Left ventricle myocardium inferior (tissue), 1 donor: Measurements from ENCODE around the gene CHD9. TPM values are rescaled to one million over a fixed set of nuclear protein-coding genes. Genes with fewer than 3 reads are reported as not detected.

ENCODE experiments used
- DNase-seq: peaks from one replicate; pipeline ENCODE4 v3.0.0-alpha.2; 2020
- H3K27ac ChIP-seq: fragments of 200-600 bp; replicated peaks from 2 replicates; pipeline ENCODE4 v1.8.0; 2021
- H3K27me3 ChIP-seq: fragments of 200-600 bp; 2 replicates; pipeline ENCODE4 v1.8.0; 2021; ENCODE audit warnings: low read depth
- H3K36me3 ChIP-seq: fragments of 200-600 bp; 2 replicates; pipeline ENCODE4 v1.8.0; 2021
- H3K4me1 ChIP-seq: fragments of 200-600 bp; 2 replicates; pipeline ENCODE4 v1.8.0; 2021
- H3K4me3 ChIP-seq: fragments of 200-600 bp; 2 replicates; pipeline ENCODE4 v1.8.0; 2021; ENCODE audit warnings: mild to moderate bottlenecking, moderate library complexity
- H3K9me3 ChIP-seq: fragments of 200-600 bp; replicated peaks from 2 replicates; pipeline ENCODE4 v1.8.0; 2021
- CTCF ChIP-seq: fragments of 200-600 bp; IDR thresholded peaks from 2 replicates; pipeline ENCODE4 v1.8.0; 2021; ENCODE audit warnings: antibody characterized with exemption, mild to moderate bottlenecking, borderline replicate concordance
- intact Hi-C: fragments of 100-400 bp; cut with micrococcal nuclease; formaldehyde crosslinking; loops from one replicate; pipeline ENCODE4 v1.11.0; 2022
- total RNA-seq: library from RNA; stranded (reverse); fragmentation: NEBNext Ultra II Directional; extraction: Animal tissue kit (Norgen Biotek cat#: 25700); gene quantifications from one replicate; pipeline ENCODE4 v1.2.1, GENCODE V29; 2021
- donor health status: DM: no; HTN: yes; CAD: no; lungs with severe emphysema.

Gene CHD9
- total RNA-seq, 1 donor from 2014 or later: 38.9 TPM

- Histone ChIP-seq H3K4me3 (no peak within 1 kb of the TSS), H3K27ac (peak within 1 kb of the TSS; percentile 27), H3K9me3 (no peaks in the 10 kb centered on the region), H3K36me3 (no peaks in the 10 kb centered on the region), H3K27me3 (no peaks in the 10 kb centered on the region), H3K4me1 (peaks cover 47% of the 10 kb centered on the region)
- DNase-seq: no peak
- no peak for TF ChIP-seq CTCF
- intact Hi-C loops: loop anchor here (5.0 to 10.0 kb wide), 2 partner anchors 112 to 154 kb away; no protein-coding TSS in a partner anchor
Measured at GRCh38 chr16:53052519-53053501, 2.0 kb upstream of the CHD9 start, which contains the start of gene CHD9NB. TSS of gene CHD9NB (minus strand) at chr16:53052897. CDS start at chr16:53044158, 8,739 bp downstream.

- intact Hi-C loops: loop anchor here (5.0 to 10.0 kb wide), 2 partner anchors 111 to 153 kb away; no protein-coding TSS in a partner anchor
Measured at GRCh38 chr16:53053967-53054669, 673 bp upstream of the CHD9 start.

GRCh38 chr16:53055541-53056391 lies 975 bp downstream of the CHD9 start:
- no peaks in the 10 kb centered on the region for H3K9me3 ChIP-seq
- no peak for DNase-seq
- no peaks in the 10 kb centered on the region for H3K36me3 ChIP-seq
- H3K4me3 ChIP-seq: peak overlapping the region; percentile 75
- intact Hi-C loops: loop anchor here (5.0 to 10.0 kb wide), 2 partner anchors 42 to 109 kb away; no protein-coding TSS in a partner anchor
- H3K27me3 ChIP-seq: no peaks in the 10 kb centered on the region
- H3K27ac ChIP-seq: peak overlapping the region; percentile 94
- no peak for TF ChIP-seq CTCF
- H3K4me1 ChIP-seq: peaks cover 64% of the 10 kb centered on the region

More at GRCh38 chr16:53053967-53054669, 673 bp upstream of the CHD9 start:
- peak; percentile 62 for DNase-seq
- no peaks in the 10 kb centered on the region for H3K36me3 ChIP-seq
- no peak for TF ChIP-seq CTCF
- H3K4me3 ChIP-seq: peak overlapping the region; percentile 75
- peaks cover 60% of the 10 kb centered on the region for H3K4me1 ChIP-seq
- peak overlapping the region; percentile 94 for H3K27ac ChIP-seq
- H3K9me3 ChIP-seq: no peaks in the 10 kb centered on the region
- no peaks in the 10 kb centered on the region for H3K27me3 ChIP-seq

GRCh38 chr16:53056392-53056881 lies 1.6 kb downstream of the CHD9 start:
- Histone ChIP-seq H3K4me3 (peak overlapping the region; percentile 75), H3K9me3 (no peaks in the 10 kb centered on the region), H3K27ac (peak overlapping the region; percentile 94), H3K36me3 (no peaks in the 10 kb centered on the region), H3K27me3 (no peaks in the 10 kb centered on the region), H3K4me1 (peaks cover 66% of the 10 kb centered on the region)
- DNase-seq: no peak
- TF ChIP-seq CTCF: no peak
- intact Hi-C loops: loop anchor here (5.0 to 10.0 kb wide), 2 partner anchors 41 to 108 kb away; no protein-coding TSS in a partner anchor
